K562 (cell line): ENCODE data around the gene HOXB6. TPM values are rescaled to one million over a fixed set of nuclear protein-coding genes. Genes with fewer than 3 reads are reported as not detected.

Experiments used
- ASH1L ChIP-seq: fragments of 450-650 bp; IDR thresholded peaks from 2 replicates; pipeline ENCODE4 v1.6.1; 2018; ENCODE audit warnings: borderline replicate concordance, mild to moderate bottlenecking, low read depth; ENCODE audit not compliant: partially characterized antibody
- BRCA1 ChIP-seq, 2 experiments: fragments of 450-650 bp in 1 of 2; sonication (generic) in 1 of 2; formaldehyde crosslinking in 1 of 2; IDR thresholded peaks; 2 replicates each; pipeline versions ENCODE4 v1.5.0 to v1.6.1; 2017 to 2020; ENCODE audit warnings: mild to moderate bottlenecking in 1 of 2, missing genetic modification reagents in 1 of 2
- C11orf30 ChIP-seq: fragments of 450-650 bp; IDR thresholded peaks from 2 replicates; pipeline ENCODE4 v1.6.1; 2016; ENCODE audit warnings: low read depth, mild to moderate bottlenecking
- CHAMP1 ChIP-seq: fragments of 450-650 bp; IDR thresholded peaks from 2 replicates; pipeline ENCODE4 v1.6.1; 2016; ENCODE audit warnings: mild to moderate bottlenecking
- CSDE1 ChIP-seq, 2 experiments: fragments of 450-650 bp; IDR thresholded peaks; 2 replicates each; pipeline ENCODE4 v1.6.1; 2016; ENCODE audit warnings: mild to moderate bottlenecking in 1 of 2
- EP300 ChIP-seq: IDR thresholded peaks from 2 replicates; pipeline ENCODE4 v1.6.1; 2012; ENCODE audit warnings: low read length, improper control_type of control experiment
- ESRRA ChIP-seq: fragments of 450-650 bp; IDR thresholded peaks from 2 replicates; pipeline ENCODE4 v1.6.1; 2014; ENCODE audit warnings: low read depth, mild to moderate bottlenecking, moderate library complexity, borderline replicate concordance
- GABPB2 ChIP-seq: fragments of 250-450 bp; sonication (Bioruptor Pico); conservative IDR thresholded peaks from 2 replicates; pipeline ENCODE4 v1.5.1; 2021; ENCODE audit warnings: mild to moderate bottlenecking
- KAT8 ChIP-seq: fragments of 450-650 bp; IDR thresholded peaks from 2 replicates; pipeline ENCODE4 v1.6.1; 2016; ENCODE audit warnings: low read depth, mild to moderate bottlenecking
- MCM5 ChIP-seq: fragments of 450-650 bp; IDR thresholded peaks from 2 replicates; pipeline ENCODE4 v1.6.1; 2016; ENCODE audit warnings: low read depth
- NCOA6 ChIP-seq: fragments of 450-650 bp; IDR thresholded peaks from 2 replicates; pipeline ENCODE4 v1.6.1; 2017; ENCODE audit warnings: mild to moderate bottlenecking
- NFIX ChIP-seq: fragments of 250-450 bp; sonication (Bioruptor Pico); IDR thresholded peaks from 2 replicates; pipeline ENCODE4 v1.4.0; 2020; ENCODE audit warnings: low read depth, mild to moderate bottlenecking, moderate library complexity
- NR0B1 ChIP-seq: fragments of 450-650 bp; IDR thresholded peaks from one replicate; pipeline ENCODE4 v1.6.1; 2018; ENCODE audit warnings: mild to moderate bottlenecking, moderate library complexity; ENCODE audit not compliant: partially characterized antibody
- NR1H2 ChIP-seq: sonication (generic); formaldehyde crosslinking; IDR thresholded peaks from 2 replicates; pipeline ENCODE4 v1.4.0; 2020; ENCODE audit warnings: mild to moderate bottlenecking, missing genetic modification reagents
- PHB ChIP-seq: fragments of 250-450 bp; sonication (Bioruptor Pico); IDR thresholded peaks from 2 replicates; pipeline ENCODE4 v1.5.0; 2021
- PREB ChIP-seq: sonication (generic); formaldehyde crosslinking; IDR thresholded peaks from 2 replicates; pipeline ENCODE4 v1.8.1; 2023; ENCODE audit warnings: mild to moderate bottlenecking, missing genetic modification reagents
- RAD21 ChIP-seq, 2 experiments: fragments of 250-450 bp in 1 of 2; fragments of 450-650 bp in 1 of 2; sonication (Bioruptor Pico) in 1 of 2; formaldehyde crosslinking in 1 of 2; IDR thresholded peaks in 1 of 2; conservative IDR thresholded peaks in 1 of 2; 2 replicates each; pipeline versions ENCODE4 v1.4.0 to v1.8.0; 2020 to 2022; ENCODE audit warnings: mild to moderate bottlenecking in 2 of 2, moderate library complexity in 1 of 2
- SIN3B ChIP-seq: fragments of 450-650 bp; IDR thresholded peaks from 2 replicates; pipeline ENCODE4 v1.6.1; 2017; ENCODE audit warnings: low read depth, mild to moderate bottlenecking, moderate library complexity
- SRSF1 ChIP-seq: fragments of 200-400 bp; formaldehyde crosslinking; IDR thresholded peaks from 2 replicates; pipeline ENCODE4 v1.6.1; 2017; ENCODE audit warnings: mild to moderate bottlenecking, low read depth, low read length, moderate library complexity
- TEAD4 ChIP-seq, 2 experiments: sonication (generic) in 1 of 2; formaldehyde crosslinking in 1 of 2; IDR thresholded peaks; 2 replicates each; pipeline versions ENCODE4 v1.6.1 to v1.8.0; 2012 to 2022; ENCODE audit warnings: borderline replicate concordance in 1 of 2, inconsistent platforms in 1 of 2, low read length in 1 of 2, mild to moderate bottlenecking in 1 of 2, missing genetic modification reagents in 1 of 2
- THRA ChIP-seq: fragments of 450-650 bp; IDR thresholded peaks from 2 replicates; pipeline ENCODE4 v1.6.1; 2017; ENCODE audit warnings: mild to moderate bottlenecking, moderate library complexity
- ZNF124 ChIP-seq: sonication (generic); formaldehyde crosslinking; IDR thresholded peaks from 2 replicates; pipeline ENCODE4 v1.8.1; 2022; ENCODE audit warnings: missing genetic modification reagents
- polyA plus RNA-seq, 8 experiments: library from polyadenylated mRNA; depleted of rRNA in 4 of 8; stranded (reverse) in 5 of 8; unstranded in 3 of 8; fragments of >200 nt; fragmentation: Nextera tagmentation in 2 of 8; fragmentation: Illumina TruSeq in 1 of 8; extraction: Ambion mirVana in 2 of 8; extraction: Trizol in 1 of 8; gene quantifications; 2 replicates each; pipeline versions ENCODE4 v1.2.1 to v1.2.3, GENCODE V29; 2011 to 2014; ENCODE audit warnings: inconsistent platforms in 1 of 8, missing spikeins in 1 of 8
- total RNA-seq, 7 experiments: library from RNA; depleted of rRNA in 6 of 7; stranded (reverse); fragments of >200 nt in 6 of 7; fragmentation: Illumina TruSeq in 2 of 7; extraction: Trizol in 2 of 7; gene quantifications; 2 replicates each; pipeline versions ENCODE4 v1.2.1 to v1.2.3, GENCODE V29; 2011 to 2021; ENCODE audit warnings: low replicate concordance in 1 of 7

The HOXB6 gene
- total and polyA plus RNA-seq, 9 of the 15 experiments (the other 6 are each of a cell fraction or from before 2014, with no cell fraction given) = 1.2 to 14.8 (median 4.9) TPM

GRCh38 chr17:48570325-48571023 lies 34.3 kb downstream of the HOXB6 start (continued):
- TF ChIP-seq NFIX (CRISPR knock-in tag) = no peak
- TF ChIP-seq CSDE1 (IDR thresholded peaks at IDR 0.05) = no peak
- TF ChIP-seq MCM5 = no peak
- TF ChIP-seq KAT8 = no peak
- TF ChIP-seq THRA = no peak
- TF ChIP-seq NR0B1 = no peak
- TF ChIP-seq RAD21 (CRISPR knock-in tag; conservative IDR thresholded peaks at IDR 0.05 in 1 of 2, IDR thresholded peaks at IDR 0.05 in 1 of 2) = no peak
- no peak for TF ChIP-seq PREB (CRISPR knock-in tag)
- no peak for TF ChIP-seq CHAMP1
- TF ChIP-seq C11orf30 = no peak
- TF ChIP-seq ESRRA = no peak
- TF ChIP-seq EP300 = 0 out of 2 replicates have a peak, but pooled peaks have one; percentile 15
- no peak for TF ChIP-seq NCOA6
- TF ChIP-seq NR1H2 (CRISPR knock-in tag) = no peak
- no peak for TF ChIP-seq ZNF124
- TF ChIP-seq TEAD4 (IDR thresholded peaks at IDR 0.05; ENCODE audit: low read length) = peak; percentile 60; the same call in 1 of the 2 replicates
- TF ChIP-seq TEAD4 (CRISPR knock-in tag; IDR thresholded peaks at IDR 0.05; ENCODE audit: borderline replicate concordance) = no peak
- no peak for TF ChIP-seq BRCA1 (IDR thresholded peaks at IDR 0.05)
- no peak for TF ChIP-seq BRCA1 (CRISPR knock-in tag; IDR thresholded peaks at IDR 0.05)
- no peak for TF ChIP-seq SRSF1
- no peak for TF ChIP-seq SIN3B
- no peak for TF ChIP-seq ASH1L
- no peak for TF ChIP-seq GABPB2
- no peak for TF ChIP-seq PHB (CRISPR knock-in tag)
